ENCODE measurements around the gene DGCR2.

DNA sequence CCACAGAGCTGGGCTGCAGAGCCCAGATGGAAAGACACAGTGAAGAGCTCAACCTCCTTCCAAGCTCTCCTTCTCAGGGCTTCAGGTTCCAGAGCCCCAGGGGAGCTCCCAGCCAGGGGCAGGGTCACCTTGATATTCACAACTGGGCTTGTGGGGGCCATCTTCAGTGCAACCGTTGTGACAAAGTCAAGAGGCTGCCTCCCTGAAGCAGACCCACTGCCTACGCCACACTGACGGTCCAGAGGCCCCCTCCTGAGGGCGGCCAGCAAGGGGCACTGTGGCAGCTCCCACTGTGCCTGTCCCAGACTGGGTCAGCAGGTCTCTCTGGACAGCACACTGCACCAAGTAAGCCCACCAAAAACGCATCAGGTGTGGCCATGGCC, 84.1 kb downstream of the DGCR2 start:
- no peak for TF ChIP-seq REST (IDR thresholded peaks at IDR 0.05; ENCODE audit: low read depth)
- TF ChIP-seq TEAD4 (IDR thresholded peaks at IDR 0.05): no peak
- TF ChIP-seq MAX (IDR thresholded peaks at IDR 0.05): no peak
- TF ChIP-seq NFIC (IDR thresholded peaks at IDR 0.05): no peak
- TF ChIP-seq RAD21 (IDR thresholded peaks at IDR 0.05; ENCODE audit: low read depth): no peak
- no peak for TF ChIP-seq ZBTB7A (IDR thresholded peaks at IDR 0.05; ENCODE audit: low read depth)
- no peak for TF ChIP-seq EP300 (IDR thresholded peaks at IDR 0.05; ENCODE audit: borderline replicate concordance)
- no peak for TF ChIP-seq FOXM1 (IDR thresholded peaks at IDR 0.05; ENCODE audit: borderline replicate concordance, low read depth)
